ENCODE results near the gene TAF1A. TPM values are rescaled to one million over a fixed set of nuclear protein-coding genes. Genes with fewer than 3 reads are reported as not detected.

TAF1A gene
- total RNA-seq, result 33.2 TPM

GRCh38 chr1:222589462-222590302 lies at the start of gene TAF1A:
Gene TAF1A (minus strand): TSS chr1:222589933.

DNA sequence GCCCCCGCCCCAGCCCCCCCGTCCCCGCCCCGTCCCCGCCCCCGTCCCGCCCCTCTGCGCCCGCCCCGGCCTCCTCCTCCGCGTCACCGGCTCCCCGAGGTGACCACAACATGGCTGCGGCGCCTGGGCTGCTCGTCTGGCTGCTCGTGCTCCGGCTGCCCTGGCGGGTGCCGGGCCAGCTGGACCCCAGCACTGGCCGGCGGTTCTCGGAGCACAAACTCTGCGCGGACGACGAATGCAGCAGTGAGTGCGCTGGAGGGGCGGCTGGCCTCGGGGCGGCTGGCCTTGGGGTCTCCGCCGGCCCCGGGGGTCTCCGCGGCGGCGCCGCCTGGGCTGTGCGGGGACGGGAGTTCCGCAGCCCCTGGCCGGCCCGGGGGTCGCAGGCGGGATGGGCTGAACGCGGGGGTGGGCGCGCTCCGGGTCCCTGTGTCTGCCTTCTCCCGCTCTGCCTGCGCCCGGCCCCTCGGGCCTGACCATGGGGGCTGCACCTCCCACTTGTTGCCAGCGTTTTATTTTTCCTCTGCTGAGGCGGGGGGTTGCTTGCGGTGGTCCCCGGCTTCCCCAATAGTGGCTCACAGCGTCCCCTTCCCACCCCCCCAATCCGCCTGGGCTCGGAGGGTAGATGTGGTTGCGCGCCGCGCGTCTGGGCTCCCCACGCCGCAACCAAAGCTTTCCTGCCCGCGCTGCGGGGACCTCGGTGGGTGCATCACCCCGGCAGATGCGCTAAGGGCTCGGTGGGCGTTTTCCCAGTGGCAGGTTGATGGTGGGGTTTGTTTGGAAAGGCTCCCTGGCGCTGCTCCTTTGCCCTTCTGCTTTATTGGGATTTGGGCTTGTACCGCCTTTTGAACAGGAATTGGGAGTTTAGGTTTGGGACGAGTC lies 28.5 kb upstream of the TAF1A start, which contains the start of gene MIA3:
MIA3 (plus strand) TSS at position 97 of the 879 bp plus-strand sequence; CDS start at position 111, 14 bp downstream.

GRCh38 chr1:222547944-222548671 lies 41.6 kb downstream of the TAF1A start, which contains the start of gene HHIPL2:
Gene HHIPL2 (minus strand): TSS chr1:222548104. CDS start chr1:222548044, 60 bp downstream.

Other genes starting within 250 kb of the TAF1A start
- gene HHIPL2, start 41.8 kb downstream of the TAF1A start, total RNA-seq, result 0.94 TPM
- 86.1 TPM for gene MIA3, start 28.2 kb upstream of the TAF1A start, total RNA-seq
- gene AIDA, start 122.6 kb upstream of the TAF1A start, total RNA-seq, result 37.9 TPM
- 37.6 TPM for gene BROX, start 122.6 kb upstream of the TAF1A start, total RNA-seq
- gene FAM177B, start 147.3 kb upstream of the TAF1A start, total RNA-seq, result not detected
- gene DISP1, start 225.1 kb upstream of the TAF1A start, total RNA-seq, result 21.0 TPM

All from parietal lobe (tissue), 1 donor.